GM12865 (cell line): ENCODE data around the gene SUPT6H.

Source experiments
- DNase-seq: peaks from one replicate; pipeline ENCODE4 v3.0.0; 2010; ENCODE audit warnings: low read depth
- H3K4me3 ChIP-seq: 2 replicates; pipeline ENCODE4 v1.5.1; 2011; ENCODE audit warnings: mild to moderate bottlenecking, low read depth, low read length, control low read depth
- TF ChIP-seq, protein P1 (sequence below): IDR thresholded peaks from 2 replicates; pipeline ENCODE4 v1.5.1; 2011; ENCODE audit warnings: low read length, control low read depth, low read depth, inconsistent platforms; ENCODE audit not compliant: insufficient read depth; ENCODE audit errors: missing control alignments

SUPT6H gene

DNA sequence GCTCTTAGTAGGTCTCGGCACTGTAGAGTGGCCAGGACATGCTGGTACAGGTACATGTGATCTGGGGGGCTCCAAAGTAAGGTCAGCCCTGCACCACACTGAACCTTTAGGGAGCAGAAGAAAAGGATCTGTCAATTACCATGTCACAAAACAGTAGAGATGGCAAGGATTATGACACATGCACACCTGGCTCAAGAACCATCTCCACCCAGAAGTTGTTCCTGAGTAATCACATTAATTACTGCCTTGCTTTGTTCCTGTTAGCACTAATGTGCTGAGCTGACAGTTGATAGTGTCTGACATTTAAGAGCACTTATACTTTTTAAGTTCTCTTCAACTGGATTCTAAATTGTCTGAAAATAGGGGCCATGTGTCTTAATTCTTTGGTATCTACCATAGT, 26.5 kb upstream of the SUPT6H start:
- DNase-seq: no peak
- H3K4me3 ChIP-seq: no peak overlapping the region
- TF ChIP-seq, protein P1, sequence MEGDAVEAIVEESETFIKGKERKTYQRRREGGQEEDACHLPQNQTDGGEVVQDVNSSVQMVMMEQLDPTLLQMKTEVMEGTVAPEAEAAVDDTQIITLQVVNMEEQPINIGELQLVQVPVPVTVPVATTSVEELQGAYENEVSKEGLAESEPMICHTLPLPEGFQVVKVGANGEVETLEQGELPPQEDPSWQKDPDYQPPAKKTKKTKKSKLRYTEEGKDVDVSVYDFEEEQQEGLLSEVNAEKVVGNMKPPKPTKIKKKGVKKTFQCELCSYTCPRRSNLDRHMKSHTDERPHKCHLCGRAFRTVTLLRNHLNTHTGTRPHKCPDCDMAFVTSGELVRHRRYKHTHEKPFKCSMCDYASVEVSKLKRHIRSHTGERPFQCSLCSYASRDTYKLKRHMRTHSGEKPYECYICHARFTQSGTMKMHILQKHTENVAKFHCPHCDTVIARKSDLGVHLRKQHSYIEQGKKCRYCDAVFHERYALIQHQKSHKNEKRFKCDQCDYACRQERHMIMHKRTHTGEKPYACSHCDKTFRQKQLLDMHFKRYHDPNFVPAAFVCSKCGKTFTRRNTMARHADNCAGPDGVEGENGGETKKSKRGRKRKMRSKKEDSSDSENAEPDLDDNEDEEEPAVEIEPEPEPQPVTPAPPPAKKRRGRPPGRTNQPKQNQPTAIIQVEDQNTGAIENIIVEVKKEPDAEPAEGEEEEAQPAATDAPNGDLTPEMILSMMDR: no peak

DNA sequence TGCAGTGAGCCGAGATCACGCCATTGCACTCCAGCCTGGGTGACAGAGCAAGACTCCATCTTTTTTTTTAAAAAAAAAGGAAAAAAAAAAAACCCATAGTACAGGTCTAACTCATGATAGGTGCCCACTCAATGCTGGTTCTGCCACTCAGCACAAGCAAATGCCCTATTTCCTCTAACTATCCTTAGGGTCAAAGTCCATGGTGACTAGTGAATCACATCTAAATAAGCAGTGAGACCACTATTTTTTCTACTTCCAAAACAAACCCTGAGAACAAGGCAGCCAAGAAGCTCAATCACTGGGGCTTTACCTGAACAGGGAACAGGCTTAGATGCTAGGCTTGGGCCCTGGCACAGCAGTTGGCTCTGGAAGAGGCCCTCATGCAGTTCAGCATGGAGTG, 20.4 kb upstream of the SUPT6H start:
- no peak overlapping the region for H3K4me3 ChIP-seq
- TF ChIP-seq, protein P1: no peak
- no peak for DNase-seq

DNA sequence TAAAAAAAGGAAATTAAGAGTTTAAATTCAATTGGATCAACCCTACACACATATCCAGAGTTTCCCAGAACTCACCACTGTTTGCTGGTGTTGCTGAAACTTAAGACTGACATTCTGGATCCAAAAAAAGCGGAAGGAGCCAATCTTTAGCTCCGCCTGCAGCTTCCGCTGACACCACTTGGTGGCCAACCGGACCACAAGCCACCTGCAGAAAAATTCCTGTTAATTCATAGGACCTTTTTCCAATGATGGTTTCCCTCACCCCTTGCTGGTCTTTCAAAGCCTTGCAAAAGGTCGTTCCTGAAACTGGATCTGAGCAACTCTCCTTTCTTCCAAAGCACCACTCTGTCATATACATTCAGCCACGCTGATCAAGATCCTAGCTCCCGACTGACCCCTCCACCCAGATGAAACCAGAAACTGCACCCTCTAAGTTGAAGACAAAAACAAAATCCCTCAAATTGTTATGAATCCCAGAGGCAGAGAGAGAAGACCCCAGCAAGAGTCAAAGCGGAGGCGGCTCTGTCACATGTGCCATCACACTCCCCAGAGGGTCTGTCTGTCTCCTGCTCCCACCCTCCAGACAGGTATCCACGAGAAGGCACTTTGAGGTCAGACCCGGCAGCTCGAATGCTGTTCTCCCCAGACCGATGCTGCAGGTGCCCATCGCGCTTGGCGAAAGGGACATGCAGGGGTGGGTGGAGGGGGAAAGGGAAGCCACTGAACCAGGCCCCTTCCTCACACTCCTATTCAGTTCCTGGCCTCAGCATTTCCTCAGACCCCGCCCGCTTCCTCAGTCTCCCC, 17.8 kb upstream of the SUPT6H start:
- peak overlapping the region; percentile 63 for H3K4me3 ChIP-seq

DNA sequence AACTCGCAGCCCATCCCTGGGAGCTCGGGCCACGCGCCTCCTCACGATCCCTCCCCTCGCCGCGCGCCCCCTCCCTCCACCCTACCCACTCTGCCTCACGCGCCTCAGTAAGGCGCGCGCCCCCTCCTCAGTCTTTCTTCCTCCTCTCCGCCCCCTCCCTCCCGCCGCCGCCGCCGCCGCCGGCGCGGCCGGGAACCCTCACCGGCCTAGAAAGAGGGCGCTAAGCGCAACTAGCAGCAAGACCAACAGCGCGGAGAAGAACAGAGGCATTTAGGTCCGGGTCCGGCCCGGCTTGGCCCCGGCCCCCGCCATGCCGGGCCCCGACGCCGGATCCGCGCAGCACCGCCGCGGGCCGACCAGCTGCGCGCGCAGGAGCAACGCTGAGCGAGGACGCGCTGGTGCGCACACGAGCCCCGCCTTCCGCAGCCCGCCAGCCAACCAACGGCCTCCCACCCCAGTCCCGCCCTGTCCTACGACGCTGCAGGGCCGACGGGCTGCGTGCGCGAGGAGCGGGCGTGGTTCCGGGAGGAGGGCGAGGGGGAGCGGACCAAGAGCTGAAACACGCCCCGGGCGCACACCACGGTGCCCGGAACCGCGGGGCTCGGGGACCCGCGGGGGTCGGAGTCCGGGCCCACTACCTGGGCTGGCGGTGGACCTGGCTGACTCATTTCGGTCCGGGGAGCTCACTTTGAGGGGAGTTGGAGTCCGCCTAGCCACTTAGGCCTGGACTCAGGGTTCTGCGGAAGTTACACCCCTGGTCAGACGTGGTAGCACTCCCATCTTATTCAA, 17.0 kb upstream of the SUPT6H start, which contains the start of gene BLTP2:
TSS of gene BLTP2 (minus strand) at position 372 of the 789 bp plus-strand sequence. CDS start at position 270, 102 bp downstream.
- TF ChIP-seq, protein P1: no peak
- peak within 1 kb of the TSS; percentile 81 for H3K4me3 ChIP-seq
- DNase-seq: peak; percentile 98

More for the DNA sequence above, 17.8 kb upstream of the SUPT6H start:
- TF ChIP-seq, protein P1: peak; percentile 43
- DNase-seq: peak; percentile 71

DNA sequence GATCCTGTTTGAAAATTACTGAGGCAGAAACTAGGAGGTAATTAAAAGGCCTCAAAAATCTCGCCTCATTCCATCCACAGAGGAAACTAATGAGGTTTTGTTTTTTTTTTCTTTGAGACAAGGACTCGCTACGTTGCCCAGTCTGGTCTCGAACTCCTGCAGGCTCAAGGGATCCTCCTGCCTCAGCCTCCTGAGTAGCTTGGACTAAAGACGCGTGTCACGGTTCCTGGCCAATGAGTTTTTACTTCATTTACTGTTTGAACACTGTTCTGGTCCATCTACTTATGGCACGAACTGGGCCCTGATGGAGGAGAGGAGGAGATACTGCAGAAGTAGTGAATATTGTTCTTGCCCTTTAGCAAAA, 16.4 kb upstream of the SUPT6H start:
- H3K4me3 ChIP-seq: peak overlapping the region; percentile 81
- DNase-seq: no peak
- TF ChIP-seq, protein P1: no peak

DNA sequence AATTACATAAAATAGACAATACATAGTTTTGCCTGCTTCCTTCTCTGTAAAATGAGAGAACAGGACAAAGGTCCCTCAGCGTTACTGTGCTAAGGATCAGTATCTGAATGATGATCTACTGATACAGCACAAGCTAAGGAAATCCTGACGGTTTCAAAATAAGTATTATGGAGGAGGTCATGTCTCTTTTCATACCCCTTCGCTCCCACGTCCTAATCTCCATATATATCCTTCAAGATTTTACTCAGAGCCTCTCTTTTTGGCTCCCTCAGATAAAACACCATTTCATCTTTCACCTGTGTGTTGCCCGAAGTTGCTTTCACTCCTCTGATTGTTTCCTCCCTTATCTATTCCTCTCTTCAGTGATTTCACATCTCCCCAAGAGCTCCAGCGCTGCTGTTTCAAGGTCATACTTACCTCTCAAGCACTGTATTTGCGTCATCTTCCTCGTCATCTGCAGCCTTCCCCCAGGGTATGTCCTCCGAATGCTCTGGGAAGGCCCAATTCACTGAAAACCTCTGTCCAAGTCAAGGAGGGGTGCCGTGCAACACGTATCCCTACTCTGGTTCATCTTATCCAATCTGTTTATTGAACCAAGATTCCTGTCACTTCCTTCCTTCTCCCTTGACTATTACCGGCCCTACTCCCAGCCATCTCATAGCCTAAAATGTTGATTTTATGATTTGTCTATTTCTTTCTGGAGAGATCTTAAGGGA, 15.8 kb upstream of the SUPT6H start:
- TF ChIP-seq, protein P1: no peak

More for the DNA sequence above, 15.8 kb upstream of the SUPT6H start:
- no peak for DNase-seq
- peak overlapping the region; percentile 81 for H3K4me3 ChIP-seq
